Mesothelial cell of epicardium (in vitro differentiated cells): ENCODE results near the gene SUCLG2. TPM values are rescaled to one million over a fixed set of nuclear protein-coding genes. Genes with fewer than 3 reads are reported as not detected.

Experiments used
- DNase-seq, 2 experiments: peaks; one replicate each; pipeline ENCODE4 v3.0.0; 2021; ENCODE audit warnings: low spot score in 2 of 2; ENCODE audit not compliant: unreplicated experiment in 2 of 2
- H3K27ac Mint-ChIP-seq: 2 replicates; pipeline ENCODE4 v1.8.0; 2021; ENCODE audit warnings: mixed read lengths
- H3K27me3 Mint-ChIP-seq: 2 replicates; pipeline ENCODE4 v1.8.0; 2021; ENCODE audit warnings: low read depth, mixed read lengths
- H3K36me3 Mint-ChIP-seq: 2 replicates; pipeline ENCODE4 v1.8.0; 2021; ENCODE audit warnings: mixed read lengths
- H3K4me1 Mint-ChIP-seq: 2 replicates; pipeline ENCODE4 v1.8.0; 2021; ENCODE audit warnings: mixed read lengths
- H3K4me3 Mint-ChIP-seq: 2 replicates; pipeline ENCODE4 v1.8.0; 2021; ENCODE audit warnings: mild to moderate bottlenecking, moderate library complexity, mixed read lengths
- H3K9me3 Mint-ChIP-seq: 2 replicates; pipeline ENCODE4 v1.8.0; 2021; ENCODE audit warnings: mixed read lengths
- CTCF ChIP-seq: fragments of 200-600 bp; sonication (generic); IDR thresholded peaks from one replicate; pipeline ENCODE4 v1.5.0; 2021; ENCODE audit warnings: antibody characterized with exemption; ENCODE audit not compliant: unreplicated experiment
- total RNA-seq: library from RNA; stranded (reverse); gene quantifications from 3 replicates; pipeline ENCODE4 v1.2.1, GENCODE V29; 2021

The SUCLG2 gene
- total RNA-seq, 1 donor from 2014 or later: 35.0 TPM

DNA sequence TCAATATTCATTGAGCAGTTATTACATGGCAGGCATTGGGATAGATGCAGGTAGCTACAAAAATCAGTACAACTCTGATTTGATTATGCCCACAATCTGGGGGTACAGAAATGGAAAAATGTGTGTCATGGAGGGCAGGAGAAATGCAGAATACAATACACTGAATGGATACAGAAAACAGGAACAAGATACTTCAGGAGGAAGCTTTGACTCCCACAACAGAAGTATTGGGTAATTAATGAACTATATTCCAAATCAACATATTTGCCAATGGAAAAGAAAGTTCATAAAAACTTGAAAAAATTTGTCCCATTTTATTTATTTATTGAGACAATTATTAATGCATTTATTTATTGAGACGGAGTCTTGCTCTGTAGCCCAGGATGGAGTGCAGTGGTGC lies 207.0 kb downstream of the SUCLG2 start:
- peaks cover 5% of the 10 kb centered on the region for H3K36me3 Mint-ChIP-seq
- peaks cover 5% of the 10 kb centered on the region for H3K9me3 Mint-ChIP-seq
- H3K27ac Mint-ChIP-seq: no peak overlapping the region
- TF ChIP-seq CTCF: no peak
- no peak for DNase-seq
- H3K27me3 Mint-ChIP-seq: no peaks in the 10 kb centered on the region
- no peak overlapping the region for H3K4me3 Mint-ChIP-seq
- H3K4me1 Mint-ChIP-seq: no peaks in the 10 kb centered on the region

GRCh38 chr3:67437789-67438188 lies 216.6 kb downstream of the SUCLG2 start:
- Mint-ChIP-seq H3K4me1 (peaks cover 6% of the 10 kb centered on the region), H3K27ac (no peak overlapping the region), H3K27me3 (no peaks in the 10 kb centered on the region), H3K36me3 (peaks cover 21% of the 10 kb centered on the region), H3K4me3 (no peak overlapping the region), H3K9me3 (peaks cover 31% of the 10 kb centered on the region)
- DNase-seq: no peak
- TF ChIP-seq CTCF: no peak

GRCh38 chr3:67437090-67437489 lies 217.3 kb downstream of the SUCLG2 start:
- H3K27ac Mint-ChIP-seq: no peak overlapping the region
- H3K4me3 Mint-ChIP-seq: no peak overlapping the region
- H3K4me1 Mint-ChIP-seq: peaks cover 6% of the 10 kb centered on the region
- no peak for TF ChIP-seq CTCF
- H3K27me3 Mint-ChIP-seq: no peaks in the 10 kb centered on the region
- H3K9me3 Mint-ChIP-seq: peaks cover 29% of the 10 kb centered on the region
- DNase-seq: no peak
- peaks cover 19% of the 10 kb centered on the region for H3K36me3 Mint-ChIP-seq

- no peak for DNase-seq
- peaks cover 6% of the 10 kb centered on the region for H3K4me1 Mint-ChIP-seq
- peaks cover 25% of the 10 kb centered on the region for H3K9me3 Mint-ChIP-seq
These were observed 221.3 kb downstream of the SUCLG2 start for GRCh38 chr3:67433109-67433508.

DNA sequence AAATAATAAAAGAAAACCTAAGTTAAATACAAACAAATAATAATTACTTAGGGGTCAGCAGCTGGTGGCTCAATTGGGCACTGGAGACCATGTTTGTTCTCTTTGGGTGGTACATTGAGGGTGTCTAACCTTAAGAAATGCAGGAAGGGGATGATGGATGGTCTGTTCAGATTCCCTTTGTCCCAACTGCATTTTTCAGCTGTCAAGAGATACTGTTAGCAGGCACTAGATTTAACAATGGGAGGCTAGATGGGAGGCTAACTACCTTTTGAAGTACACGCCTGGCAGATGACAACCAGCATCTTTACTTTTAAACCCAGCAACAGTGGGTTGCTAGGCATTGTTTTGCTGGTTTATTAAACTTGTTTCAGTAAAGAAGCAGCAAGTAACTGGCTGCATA lies 222.5 kb downstream of the SUCLG2 start:
- H3K4me3 Mint-ChIP-seq: no peak overlapping the region
- DNase-seq: no peak
- H3K9me3 Mint-ChIP-seq: peaks cover 23% of the 10 kb centered on the region
- H3K4me1 Mint-ChIP-seq: peaks cover 4% of the 10 kb centered on the region
- peaks cover 21% of the 10 kb centered on the region for H3K36me3 Mint-ChIP-seq
- no peak for TF ChIP-seq CTCF
- no peak overlapping the region for H3K27ac Mint-ChIP-seq
- H3K27me3 Mint-ChIP-seq: no peaks in the 10 kb centered on the region

More at GRCh38 chr3:67433109-67433508, 221.3 kb downstream of the SUCLG2 start:
- H3K27me3 Mint-ChIP-seq: no peaks in the 10 kb centered on the region
- H3K27ac Mint-ChIP-seq: peak overlapping the region; percentile 68
- TF ChIP-seq CTCF: no peak
- peaks cover 21% of the 10 kb centered on the region for H3K36me3 Mint-ChIP-seq
- no peak overlapping the region for H3K4me3 Mint-ChIP-seq

- H3K9me3 Mint-ChIP-seq: peaks cover 25% of the 10 kb centered on the region
- no peak overlapping the region for H3K27ac Mint-ChIP-seq
- H3K4me1 Mint-ChIP-seq: no peaks in the 10 kb centered on the region
- no peak for TF ChIP-seq CTCF
- H3K27me3 Mint-ChIP-seq: no peaks in the 10 kb centered on the region
- no peak for DNase-seq
- H3K4me3 Mint-ChIP-seq: no peak overlapping the region
- peaks cover 23% of the 10 kb centered on the region for H3K36me3 Mint-ChIP-seq
These were observed 230.7 kb downstream of the SUCLG2 start for GRCh38 chr3:67423722-67424121.
